ENCODE measurements around the gene LMNB1.

The LMNB1 gene

GRCh38 chr5:126881821-126882600 lies 105.1 kb downstream of the LMNB1 start:
- DNase-seq (ENCODE audit: insufficient read length, low spot score) (no peak), FAIRE-seq (no peak)

GRCh38 chr5:126883564-126884245 lies 106.8 kb downstream of the LMNB1 start:
- FAIRE-seq (no peak), DNase-seq (ENCODE audit: insufficient read length, low spot score) (no peak)

DNA sequence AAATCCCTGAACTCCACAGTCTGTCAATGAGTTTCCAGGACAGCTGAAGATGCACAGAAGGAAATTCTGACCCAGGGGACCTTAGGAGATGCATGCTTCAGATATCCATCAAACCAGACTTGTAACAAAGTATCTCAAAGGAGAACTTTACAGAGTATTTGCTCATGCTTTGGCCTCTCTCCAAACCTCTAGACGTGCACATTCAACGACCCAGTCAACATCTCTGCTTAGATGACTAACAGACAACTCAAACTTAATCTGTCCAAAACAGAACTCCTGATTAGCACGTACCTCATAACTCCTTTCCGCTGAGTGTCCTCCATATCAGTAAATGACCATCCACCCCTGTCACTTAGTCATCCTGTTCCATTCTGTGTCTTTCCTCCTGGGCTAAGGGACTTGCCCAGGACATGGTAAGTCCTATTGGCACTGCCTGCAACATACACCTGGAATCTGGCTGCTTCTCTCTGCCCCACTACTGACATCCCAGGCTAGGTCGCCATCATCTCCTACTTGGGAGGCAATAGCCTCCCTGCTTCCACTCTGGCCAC lies 107.4 kb downstream of the LMNB1 start:
- no peak for DNase-seq (ENCODE audit: insufficient read length, low spot score)
- no peak for FAIRE-seq
